ENCODE measurements around the gene HEXD.

DNA sequence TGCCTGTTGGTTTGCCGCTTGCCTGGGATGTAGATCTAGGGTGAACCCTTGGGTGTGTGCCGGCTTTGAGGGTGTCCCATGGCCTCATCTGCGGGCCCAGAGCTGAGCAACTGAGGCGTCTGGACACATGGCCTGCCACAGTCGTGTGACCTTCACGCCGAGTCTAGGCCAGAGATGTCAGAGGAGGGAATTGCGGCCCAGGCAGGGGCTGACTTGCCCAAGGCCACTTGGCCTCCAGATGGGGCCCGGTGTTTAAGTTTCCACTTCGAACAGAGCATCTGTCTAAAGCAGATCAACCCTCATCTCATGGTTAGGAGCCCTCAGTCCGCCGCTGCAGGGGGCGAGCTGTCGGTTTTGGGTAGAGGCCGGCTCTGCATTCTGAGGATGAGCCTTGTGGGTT, 73.4 kb downstream of the HEXD start:
- TF ChIP-seq, protein P1, sequence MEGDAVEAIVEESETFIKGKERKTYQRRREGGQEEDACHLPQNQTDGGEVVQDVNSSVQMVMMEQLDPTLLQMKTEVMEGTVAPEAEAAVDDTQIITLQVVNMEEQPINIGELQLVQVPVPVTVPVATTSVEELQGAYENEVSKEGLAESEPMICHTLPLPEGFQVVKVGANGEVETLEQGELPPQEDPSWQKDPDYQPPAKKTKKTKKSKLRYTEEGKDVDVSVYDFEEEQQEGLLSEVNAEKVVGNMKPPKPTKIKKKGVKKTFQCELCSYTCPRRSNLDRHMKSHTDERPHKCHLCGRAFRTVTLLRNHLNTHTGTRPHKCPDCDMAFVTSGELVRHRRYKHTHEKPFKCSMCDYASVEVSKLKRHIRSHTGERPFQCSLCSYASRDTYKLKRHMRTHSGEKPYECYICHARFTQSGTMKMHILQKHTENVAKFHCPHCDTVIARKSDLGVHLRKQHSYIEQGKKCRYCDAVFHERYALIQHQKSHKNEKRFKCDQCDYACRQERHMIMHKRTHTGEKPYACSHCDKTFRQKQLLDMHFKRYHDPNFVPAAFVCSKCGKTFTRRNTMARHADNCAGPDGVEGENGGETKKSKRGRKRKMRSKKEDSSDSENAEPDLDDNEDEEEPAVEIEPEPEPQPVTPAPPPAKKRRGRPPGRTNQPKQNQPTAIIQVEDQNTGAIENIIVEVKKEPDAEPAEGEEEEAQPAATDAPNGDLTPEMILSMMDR (IDR thresholded peaks at IDR 0.05) = no peak
- no peak for TF ChIP-seq POLR2A (IDR thresholded peaks at IDR 0.05)
